ENCODE results near the gene CFAP45.
A peak's percentile ranks its signal among the peaks of the same experiment; 100 is the strongest.

Gene CFAP45

DNA sequence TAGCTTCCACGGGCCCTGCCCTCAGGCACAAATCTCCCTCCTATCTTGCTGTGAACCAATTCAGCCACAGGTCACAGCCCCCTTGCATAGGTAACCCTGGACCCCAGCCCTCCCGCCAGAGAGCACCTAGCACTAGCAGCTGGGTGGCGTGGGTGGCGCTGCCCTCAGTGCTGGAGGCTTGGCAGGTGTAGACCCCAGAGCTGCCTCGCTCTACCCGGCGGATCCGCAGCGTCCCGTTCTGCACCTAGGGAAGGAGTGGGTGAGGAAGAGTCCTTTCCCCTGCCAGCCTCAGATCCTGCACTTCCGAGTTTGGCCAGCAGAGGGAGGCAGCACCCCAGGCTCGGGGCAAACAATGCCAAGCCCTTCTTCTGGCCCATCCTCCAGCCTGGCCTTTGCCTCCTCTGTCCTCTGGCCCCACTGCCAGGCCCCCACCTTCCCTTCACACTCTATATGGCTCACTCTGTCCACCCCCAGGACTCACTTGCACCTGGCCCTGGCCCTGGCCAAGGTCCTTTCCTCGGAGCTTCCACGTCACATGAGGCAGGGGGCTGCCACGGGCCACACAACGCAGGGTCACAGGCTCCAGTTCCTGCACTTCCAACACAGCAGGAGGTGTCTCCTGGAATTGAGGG lies 36.4 kb upstream of the CFAP45 start:
- peak; percentile 48 for DNase-seq

DNA sequence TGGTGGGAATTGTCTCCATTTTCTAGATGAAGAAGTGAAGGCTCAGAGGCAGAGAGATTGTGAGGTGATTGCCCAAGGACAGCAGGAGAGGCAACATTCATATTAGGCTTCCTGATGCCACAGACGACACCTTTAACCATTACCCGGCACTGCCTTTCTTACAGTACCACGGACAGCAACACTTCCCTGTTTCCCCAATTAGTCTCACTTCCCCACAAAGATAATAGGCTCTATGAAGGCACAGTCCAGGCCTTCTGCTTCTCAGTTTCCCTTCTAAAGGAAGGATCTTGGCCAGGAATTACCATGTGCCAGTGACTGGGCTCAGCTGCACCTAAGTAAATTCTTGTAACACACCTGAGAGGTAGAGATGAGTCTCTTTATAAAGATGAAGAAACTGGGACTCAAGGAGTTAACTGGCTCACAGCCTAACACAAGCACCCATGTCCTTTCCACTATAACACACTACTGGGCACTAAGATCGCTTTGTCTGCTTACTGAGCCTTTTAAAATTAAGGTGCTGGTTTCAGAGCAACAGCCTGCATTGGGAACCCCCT lies 35.8 kb upstream of the CFAP45 start:
- DNase-seq, result no peak

DNA sequence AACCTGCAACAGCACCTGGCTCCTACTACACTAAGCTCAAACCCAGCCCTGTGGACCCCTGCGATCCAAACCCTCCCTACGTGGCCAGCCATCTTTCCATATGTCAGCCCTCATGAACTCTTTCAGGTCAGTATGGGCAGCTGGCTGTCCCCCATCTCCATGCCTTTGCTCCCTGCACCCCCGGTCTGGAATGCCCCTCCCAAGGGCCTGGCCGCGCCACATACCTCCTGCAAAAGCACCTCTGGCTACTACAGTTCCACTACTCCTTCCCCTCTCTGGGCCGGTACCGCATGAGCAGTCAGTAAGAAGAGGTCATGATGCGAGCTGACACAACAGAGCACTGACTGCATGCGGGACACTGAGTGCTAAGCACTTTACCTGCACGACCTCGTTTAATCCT lies 35.3 kb upstream of the CFAP45 start:
- no peak for DNase-seq

DNA sequence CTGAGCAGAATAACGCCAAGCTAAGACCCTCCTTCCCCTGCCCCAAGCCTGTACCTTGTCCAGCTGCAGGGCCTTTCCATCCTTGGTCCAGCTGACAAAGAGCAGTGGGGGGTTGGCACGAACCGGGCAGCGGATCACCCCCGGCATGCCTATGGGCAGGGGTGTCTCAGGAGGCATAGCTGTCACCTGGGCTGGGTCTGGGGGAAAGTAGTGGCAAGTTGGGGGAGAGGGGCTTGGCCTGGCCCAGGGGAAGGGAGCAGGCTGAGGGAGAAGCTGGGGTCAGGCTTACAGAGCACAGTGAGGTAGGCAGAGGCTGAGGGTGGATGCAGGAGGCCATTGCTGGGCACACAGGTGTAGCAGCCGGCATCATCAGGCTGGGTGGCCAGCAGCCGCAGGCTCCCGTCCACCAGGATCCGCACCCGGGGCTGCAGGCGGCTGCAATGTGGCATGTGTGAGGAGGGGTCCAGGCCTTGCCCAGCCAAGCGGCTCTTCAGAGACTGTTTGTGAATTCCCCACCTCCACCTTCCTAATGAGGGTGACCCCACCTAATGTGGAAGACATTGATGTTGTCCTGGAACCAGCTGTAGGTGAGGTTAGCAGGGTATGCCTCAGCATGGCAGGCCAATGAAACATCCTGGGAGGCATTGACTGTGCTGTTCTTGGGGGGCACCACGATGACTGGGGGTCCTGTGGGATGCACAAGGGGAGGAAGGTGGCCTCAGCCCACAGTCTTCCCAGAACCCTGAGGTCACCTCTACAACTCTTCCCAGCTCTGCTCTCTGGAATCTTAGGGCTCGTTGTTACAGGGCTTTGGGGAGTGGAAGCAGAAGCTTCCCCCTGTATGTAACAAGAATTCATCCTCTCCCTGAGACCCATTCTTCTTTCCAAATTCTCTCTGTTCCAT lies 34.4 kb upstream of the CFAP45 start:
- DNase-seq, result no peak

DNA sequence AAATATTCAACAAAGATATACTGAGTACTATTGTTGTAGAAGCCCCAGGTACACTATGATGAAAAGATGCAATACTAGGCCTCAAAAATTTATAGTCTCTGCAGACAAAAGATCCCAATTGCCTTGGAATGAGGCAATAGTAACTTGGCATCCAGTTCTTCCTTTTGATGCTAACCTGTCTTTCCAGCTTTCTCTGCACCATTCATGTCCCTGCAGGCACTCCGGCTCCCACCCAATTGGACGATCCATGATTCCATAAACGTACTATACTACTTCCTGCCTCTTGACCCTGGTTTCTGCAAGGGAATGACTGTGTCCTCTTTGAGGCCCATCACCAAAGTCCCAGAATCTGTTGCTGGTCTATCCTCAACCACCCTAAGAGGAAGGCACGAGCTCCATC lies 33.4 kb upstream of the CFAP45 start:
- no peak for DNase-seq

DNA sequence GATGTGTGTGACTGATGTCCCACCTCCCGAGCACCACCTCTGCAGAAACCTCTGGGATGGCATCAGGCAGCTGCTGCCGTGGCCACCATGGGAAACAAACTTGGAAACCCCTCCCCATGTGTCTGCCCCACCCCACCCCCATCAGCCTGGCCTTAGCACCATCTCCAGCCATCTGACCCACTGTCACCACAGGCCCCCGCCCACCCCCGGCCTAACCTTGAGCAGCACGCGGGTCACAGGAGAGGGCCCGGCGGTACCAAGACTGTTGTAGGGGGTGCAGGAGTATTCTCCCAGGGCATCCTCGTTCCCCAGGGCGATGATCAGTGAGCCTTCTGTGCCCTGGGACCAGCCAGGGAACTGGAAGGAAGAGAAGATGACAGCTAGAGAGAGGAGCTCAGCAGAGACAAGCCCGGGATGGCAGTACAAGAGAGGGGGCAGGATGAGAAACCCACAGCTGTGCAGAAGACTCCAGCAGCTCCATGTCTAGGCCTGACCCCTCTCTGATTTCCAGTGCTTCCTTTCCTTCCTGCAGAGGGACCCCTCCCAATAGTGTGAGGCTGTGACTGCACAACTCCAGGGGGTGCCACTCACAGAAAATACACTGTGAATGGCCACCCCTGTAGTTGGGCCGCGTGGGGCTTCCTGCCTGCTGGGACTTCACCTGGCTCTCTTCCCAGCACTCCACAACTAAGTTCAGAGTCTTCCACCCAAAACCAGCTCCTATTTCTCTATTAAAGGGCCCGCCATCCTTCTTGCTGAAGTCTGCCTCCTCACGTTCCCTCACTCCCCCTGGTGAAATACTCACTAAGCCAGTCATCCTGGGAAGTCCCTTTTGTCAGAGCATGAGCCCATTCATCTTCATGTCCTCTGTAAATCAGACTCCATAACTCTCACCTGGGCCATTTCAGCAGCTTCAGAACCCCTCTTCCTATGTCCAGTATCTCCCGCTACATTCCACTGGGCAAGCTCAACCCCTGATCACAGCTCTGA lies 32.6 kb upstream of the CFAP45 start:
- peak; percentile 30 for DNase-seq

DNA sequence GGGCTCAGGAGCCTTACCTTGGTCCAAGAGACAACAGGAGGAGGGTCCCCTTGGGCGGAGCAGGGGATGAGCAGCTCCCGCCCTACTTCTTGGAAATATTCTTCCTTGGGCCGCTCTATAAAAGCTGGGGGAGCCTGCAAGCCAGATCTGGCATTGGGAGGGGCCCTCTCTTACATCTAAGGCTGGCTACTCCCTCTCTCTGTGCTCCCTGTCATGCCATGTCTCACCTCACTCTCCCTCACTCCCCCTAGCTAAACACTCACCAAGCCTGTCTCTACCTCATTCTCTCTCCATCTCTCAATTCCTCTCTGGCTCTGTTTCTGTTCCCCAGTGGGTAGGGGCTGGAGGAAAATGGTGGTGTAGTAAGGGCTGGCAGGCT lies 31.8 kb upstream of the CFAP45 start:
- DNase-seq, result no peak

DNA sequence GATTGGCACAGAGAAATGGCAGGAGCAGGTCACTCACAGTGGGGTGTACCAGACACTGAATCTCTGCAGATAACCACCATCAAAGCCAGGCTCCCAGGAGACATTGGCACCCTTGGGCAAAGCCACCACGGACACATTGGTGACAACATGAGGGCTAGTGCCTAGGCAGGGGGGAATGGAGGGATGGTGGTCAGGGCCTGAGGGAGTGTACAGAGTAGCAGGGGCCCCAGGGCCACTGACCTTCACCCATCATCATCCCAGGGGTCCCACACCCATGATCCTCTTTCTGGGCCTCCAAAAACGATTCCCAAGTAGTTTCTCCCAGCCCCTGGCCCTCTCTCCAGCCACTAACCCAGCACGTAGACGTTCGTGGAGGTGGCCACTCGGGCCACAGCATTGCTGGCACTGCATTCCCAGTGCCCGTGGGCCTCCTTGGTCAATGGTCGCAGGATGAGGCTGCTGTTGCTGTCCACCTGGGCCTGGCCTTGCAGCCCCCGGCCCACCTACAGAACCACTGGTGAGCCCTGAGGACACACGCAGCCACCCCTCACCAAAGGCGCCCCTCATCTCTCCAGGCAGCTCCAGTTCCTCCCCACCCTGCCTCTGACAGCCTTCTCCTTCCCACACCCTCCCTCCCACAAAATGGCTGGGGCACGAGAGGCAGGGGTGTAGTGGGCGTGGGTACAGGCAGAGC lies 31.3 kb upstream of the CFAP45 start:
- DNase-seq, result no peak

DNA sequence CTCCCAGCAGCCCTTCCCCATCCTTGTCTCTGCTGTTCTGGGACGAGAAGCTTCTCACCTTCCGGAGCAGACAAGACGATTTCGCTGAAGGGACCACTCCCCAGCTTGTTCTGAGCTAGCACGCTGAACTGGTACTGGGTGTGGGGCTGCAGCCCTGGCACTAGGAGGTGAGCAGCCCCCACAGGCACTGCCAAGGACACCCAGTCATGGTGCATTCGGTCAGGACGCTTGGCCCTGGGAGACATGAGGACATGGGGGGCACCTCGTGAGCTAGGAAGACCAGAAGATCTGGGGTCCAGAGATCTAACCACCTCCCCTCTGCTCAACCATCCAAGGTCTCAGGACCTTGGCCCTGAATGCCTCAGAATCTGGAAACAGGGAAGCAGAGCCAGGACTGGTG lies 30.7 kb upstream of the CFAP45 start:
- DNase-seq, result no peak

DNA sequence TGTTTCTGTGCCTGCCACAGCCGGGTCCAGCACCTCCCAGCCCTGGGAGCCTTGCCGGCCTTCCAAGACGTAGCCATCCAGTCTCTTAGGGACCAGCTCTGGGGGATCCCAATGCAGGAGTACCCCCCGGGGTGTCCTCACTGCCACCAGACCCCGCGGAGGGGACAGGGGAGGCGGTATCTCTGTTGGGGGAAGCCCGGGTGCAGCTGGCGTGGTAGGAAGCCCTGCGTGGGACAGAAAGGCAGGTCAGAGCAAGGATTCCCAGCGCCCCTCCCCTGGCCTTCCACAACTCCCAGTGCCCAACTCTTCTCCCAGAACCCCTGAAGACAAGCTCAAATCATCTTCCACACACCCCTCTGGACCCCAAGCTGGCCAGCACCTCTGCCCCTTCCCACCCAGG lies 30.3 kb upstream of the CFAP45 start:
- no peak for DNase-seq

DNA sequence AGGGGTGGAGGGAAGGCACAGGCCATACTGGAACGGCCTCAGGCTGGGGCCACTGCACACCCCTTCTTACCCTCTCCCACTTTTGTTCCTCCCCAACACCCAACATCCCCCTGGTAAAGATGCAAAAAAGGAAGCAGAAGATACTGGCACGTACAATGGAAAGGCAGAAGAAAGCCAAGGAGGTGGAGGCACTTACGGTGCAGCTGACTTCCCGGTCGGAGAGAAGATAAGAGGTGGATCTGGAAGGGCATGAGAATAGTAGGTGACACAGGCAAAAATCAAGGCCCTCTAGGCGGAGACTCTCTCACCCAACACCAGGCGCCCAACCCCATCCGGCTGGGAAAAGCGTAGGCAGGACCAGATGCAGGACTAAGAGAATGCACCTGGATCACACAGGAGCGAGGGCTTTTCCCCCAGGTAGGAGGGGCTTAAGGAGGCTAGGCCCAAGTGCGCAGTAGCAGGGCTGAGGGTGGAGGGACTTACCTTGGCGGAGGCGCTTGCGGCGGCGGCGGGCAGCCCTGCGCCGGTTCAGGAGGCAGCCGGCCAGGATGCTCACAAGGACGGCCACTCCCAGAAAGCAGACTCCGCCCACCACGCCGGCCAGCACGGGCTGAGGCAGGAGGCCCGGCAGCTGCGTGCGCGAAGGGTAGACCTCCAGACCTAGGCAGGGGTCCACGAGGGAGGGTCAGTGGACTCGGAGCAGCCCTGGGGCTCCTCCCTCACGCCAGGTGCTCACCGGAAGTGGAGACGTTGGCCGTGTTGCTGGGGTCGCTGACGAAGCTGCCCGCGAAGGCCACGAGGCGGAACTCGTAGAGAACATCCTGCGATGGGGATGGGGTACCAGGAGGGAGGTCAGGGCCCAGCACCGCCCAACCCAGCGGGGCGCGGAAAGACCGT lies 29.4 kb upstream of the CFAP45 start:
- DNase-seq, result no peak

DNA sequence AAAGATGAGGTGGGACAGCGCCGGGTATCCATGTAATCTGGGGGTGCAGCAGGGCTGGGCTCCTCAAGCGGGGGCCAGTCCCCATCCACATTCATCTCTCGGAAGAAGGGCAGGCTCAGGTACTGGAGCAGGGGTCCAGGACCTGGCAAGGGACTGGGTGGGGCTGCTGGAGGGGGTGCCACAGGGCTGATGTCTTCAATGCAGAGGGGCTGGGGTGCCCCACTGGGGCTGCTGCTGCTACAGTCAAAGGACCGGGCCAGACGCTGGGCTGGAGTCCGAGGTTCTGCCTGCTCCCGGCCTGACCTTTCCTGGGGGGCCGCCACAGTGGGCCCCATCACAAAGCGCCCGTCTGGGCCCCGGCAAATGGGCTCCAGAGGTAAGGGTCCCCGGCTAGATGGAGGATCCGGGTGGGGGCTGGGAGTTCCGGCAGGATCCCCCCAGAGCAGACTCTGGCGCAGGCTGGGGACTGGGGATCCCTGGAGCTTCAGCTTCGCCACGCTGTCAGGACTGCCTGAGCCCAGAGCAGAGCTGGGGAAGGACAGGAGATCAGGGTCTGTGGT lies 28.6 kb upstream of the CFAP45 start:
- DNase-seq, result no peak

DNA sequence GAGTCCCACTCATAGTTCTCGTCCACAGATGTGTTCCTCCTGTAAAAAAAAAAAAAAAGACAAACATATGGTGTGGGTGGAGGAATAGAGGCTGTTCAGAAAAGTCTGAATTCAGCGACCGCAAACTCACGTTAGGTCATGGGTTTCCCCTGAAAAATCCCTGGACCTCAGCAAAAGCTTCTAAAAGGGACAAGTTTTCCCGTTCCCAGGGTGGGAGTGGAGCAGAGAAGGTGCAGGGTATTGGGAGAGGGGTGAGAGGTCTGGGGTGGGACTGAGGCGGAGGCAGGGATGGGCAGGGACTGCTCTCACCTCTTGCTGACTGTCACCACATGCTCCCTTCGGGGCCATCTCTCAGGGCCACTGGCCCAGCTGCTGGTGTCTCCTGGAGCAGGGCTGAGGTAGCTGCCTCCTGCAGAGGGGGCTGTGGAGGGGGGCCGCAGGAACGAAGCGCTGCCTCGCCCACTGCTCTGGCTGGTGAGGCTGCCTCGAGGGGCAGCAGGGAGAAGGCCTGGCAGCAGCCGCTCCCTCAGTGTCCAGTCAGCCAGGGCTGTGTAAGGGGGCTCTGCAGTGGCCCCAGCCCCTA lies 28.0 kb upstream of the CFAP45 start:
- no peak for DNase-seq

DNA sequence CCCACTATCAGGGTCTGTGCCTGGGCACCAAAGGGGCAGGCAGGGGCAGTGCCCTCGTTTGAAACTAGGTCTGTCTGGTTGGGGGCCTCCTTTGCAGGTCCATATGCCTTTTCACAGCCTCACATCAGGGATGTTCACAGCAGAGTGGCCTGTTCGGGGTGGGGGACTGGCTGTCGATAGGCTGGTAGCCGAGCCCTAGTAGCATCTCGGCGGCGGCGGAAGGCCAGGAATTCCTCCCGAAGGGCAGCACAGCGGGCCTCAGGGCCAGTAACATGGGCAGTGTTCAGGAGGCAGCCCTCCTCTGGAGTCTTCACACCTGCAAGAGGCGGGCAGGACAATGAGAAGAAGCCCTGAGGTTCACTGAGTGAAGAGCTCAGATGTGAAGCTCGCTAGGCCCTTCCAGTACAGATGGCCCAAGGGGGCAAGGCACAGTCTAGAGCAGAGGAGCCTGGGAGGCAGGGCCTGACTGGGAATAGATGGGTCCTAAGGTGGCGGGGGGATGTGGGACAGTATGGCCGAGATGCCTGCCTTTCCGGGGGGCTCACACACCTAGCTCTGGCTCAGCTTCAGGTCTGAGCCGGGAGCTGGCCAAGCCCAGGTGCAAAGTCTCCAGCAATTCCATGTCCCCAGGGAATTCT lies 27.4 kb upstream of the CFAP45 start:
- no peak for DNase-seq

DNA sequence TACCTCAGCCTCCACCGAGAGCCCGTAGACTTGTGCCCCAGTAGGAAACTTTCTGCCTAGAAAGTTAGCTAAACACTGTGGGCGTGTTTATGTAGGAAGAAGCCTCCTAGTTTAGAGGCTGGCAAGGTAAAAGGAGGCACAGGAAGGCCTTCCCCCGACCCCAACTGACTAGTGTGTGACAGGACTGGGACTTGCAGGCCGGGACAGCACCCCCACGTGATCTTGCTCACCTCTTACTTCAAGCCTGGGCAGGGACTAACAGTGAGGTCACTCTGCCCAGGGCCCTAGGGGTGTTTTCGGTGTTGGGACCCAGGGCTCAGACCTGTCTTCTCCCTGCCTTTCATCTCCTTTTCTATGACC lies 25.7 kb upstream of the CFAP45 start:
- DNase-seq, result no peak

DNA sequence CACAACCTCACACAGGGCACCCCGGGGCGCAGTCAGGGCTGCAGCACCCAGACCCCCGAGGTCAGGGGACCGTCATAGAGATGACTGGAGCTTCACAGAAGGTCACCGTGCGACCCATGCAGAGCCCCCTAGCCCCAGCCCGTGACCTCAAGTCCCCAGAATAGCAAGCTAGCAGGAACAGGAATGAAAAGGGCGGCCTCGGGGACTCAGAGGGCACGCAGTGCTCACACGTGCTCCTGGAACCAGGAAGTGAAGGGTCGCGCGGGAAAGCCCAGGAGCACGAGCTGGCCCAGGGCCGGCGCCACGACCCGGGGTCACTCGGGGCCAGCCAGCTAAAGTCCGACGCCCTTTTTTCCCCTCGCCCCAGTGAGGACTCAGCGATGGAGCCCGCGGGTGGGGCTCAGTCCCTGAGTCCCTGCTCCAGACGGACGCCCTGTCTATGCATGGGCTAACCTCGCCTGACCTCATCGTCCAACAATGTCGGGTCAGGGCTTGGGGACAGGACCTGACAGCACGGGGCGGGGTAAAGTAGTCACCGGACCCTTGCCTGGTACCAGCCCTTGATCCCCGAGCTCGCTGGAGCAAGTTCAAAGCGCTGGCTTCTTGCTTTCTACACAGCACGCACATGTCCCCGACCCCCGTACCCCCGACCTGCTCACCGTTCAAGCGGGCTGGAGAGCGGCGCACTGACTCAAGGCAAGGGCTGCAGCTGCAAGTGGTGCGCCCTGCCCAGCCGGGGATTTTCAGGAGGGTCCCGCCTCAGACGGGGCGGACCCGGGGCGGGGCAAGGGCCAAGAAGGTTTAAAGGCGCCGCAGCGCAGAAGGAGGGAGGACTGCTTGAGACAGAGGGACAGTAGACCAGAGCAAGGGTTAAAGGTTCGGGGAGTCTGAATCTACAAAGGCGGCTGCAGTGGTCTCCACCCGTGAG lies 25.1 kb upstream of the CFAP45 start, which contains the start of gene TAGLN2:
Gene TAGLN2, minus strand, starts transcription at position 717 of the 928 bp plus-strand sequence. CDS start 4,998 bp downstream, outside the sequence.
- DNase-seq, result peak; percentile 33

DNA sequence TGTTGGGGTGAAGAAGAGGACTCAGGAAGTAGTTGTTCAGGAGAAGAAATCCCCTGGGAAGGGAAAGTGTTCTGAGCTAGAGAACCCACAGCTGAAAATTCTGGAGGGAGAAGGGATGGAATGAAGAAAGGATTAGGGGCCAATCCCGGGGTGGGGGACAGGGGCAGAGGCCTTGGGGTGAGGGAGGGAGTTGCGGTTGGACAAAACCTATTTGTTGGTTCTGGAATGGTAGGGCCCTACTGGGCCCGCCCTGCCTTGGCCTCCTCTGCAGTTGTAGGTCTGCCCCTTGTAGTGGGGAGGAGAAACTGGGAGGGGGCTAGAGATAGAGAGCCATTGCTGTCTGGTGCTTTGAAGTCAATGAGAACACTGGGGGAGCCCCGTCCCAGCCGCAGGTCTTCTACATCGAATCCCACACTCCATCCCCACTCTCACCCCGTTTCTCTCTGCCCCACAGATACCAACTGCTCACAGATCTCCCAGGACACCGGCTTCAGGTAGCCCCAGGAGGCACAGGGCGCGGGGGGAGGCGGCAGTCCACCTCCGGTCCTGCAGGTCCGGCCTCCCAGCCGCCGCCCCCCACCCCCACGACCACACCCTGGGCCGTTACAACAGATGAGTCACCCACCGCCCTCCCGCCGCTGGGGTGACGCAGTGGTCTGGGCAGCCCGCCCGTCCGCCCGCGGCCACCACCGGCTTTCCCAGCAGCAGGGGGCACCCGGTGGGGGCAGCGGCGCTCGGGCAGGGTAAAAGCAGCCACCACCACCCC lies 24.2 kb upstream of the CFAP45 start:
- DNase-seq, result peak; percentile 81
